Muscle layer of colon (tissue), 2 donors: Measurements from ENCODE around the gene RGS7.

Experiments
- H3K27ac ChIP-seq: one replicate; pipeline ENCODE4 v1.7.0; 2013; ENCODE audit warnings: low read depth, mild to moderate bottlenecking, low read length, moderate library complexity
- H3K27me3 ChIP-seq, 2 donors: one replicate each; pipeline ENCODE4 v1.7.0; 2013; ENCODE audit warnings: low read length in 2 of 2, mild to moderate bottlenecking in 2 of 2; ENCODE audit not compliant: insufficient read depth in 2 of 2, control insufficient read depth in 1 of 2
- H3K36me3 ChIP-seq: one replicate; pipeline ENCODE4 v1.7.0; 2013; ENCODE audit warnings: mild to moderate bottlenecking, low read length; ENCODE audit not compliant: insufficient read depth
- H3K4me1 ChIP-seq: one replicate; pipeline ENCODE4 v1.7.0; 2013; ENCODE audit warnings: mild to moderate bottlenecking, low read length; ENCODE audit not compliant: insufficient read depth
- H3K4me3 ChIP-seq, 2 donors: one replicate each; pipeline ENCODE4 v1.7.0; 2013; ENCODE audit warnings: low read length in 2 of 2, low read depth in 1 of 2, mild to moderate bottlenecking in 1 of 2, moderate library complexity in 1 of 2
- H3K9ac ChIP-seq: one replicate; pipeline ENCODE4 v1.7.0; 2013; ENCODE audit warnings: low read length
- H3K9me3 ChIP-seq: one replicate; pipeline ENCODE4 v1.7.0; 2013; ENCODE audit warnings: mild to moderate bottlenecking, low read length
- donor health status: abdominal sarcoma.
- donor health status: Adenocarcinoma of cecum.

The RGS7 gene

GRCh38 chr1:241074507-241074906 lies 282.5 kb downstream of the RGS7 start:
- Histone ChIP-seq H3K27me3 (no peaks in the 10 kb centered on the region), H3K4me3 (no peak overlapping the region), H3K9ac (no peak overlapping the region), H3K9me3 (no peaks in the 10 kb centered on the region), H3K27ac (no peak overlapping the region), H3K4me1 (no peaks in the 10 kb centered on the region), H3K36me3 (no peaks in the 10 kb centered on the region)

DNA sequence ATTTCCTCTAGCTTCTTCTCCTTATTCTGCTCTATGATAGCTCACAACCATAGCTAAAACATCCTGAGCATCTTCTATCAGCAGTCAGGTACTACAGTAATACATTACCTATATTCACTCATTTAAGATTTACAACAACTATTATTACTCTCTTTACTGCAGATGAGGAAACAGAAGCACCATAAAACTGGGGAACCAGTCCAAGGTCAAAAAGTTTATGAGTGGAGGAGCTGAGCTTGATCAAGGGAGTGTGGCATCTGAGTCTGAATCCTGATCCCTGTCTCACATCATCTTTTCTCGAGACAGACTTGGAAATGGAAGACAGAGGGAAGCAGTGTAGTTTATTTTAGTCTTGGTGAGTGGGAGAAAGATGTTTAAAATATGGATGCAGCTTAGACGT lies 288.6 kb downstream of the RGS7 start:
- no peak overlapping the region for H3K4me3 ChIP-seq
- no peak overlapping the region for H3K9ac ChIP-seq
- no peaks in the 10 kb centered on the region for H3K9me3 ChIP-seq
- no peaks in the 10 kb centered on the region for H3K27me3 ChIP-seq
- no peak overlapping the region for H3K27ac ChIP-seq
- no peaks in the 10 kb centered on the region for H3K36me3 ChIP-seq
- no peaks in the 10 kb centered on the region for H3K4me1 ChIP-seq

DNA sequence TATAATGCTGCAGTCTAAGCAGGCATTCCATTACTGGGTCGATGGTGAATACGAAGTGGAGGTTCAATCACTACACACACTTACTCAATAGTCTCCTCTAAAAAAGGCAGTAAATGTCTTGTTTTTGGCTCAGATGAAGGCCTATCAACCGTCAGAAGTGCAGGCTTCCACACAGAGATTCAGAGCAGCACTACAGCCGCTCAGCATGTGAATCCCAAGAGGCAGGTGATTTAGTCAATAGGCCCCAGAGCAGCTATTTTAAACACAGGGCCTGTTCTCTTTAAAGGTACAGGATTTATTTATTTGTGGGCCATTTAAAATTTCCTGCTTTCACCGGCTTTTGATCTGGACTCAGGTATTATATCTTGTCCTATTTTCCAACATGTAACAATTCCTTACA lies 293.7 kb downstream of the RGS7 start:
- no peak overlapping the region for H3K9ac ChIP-seq
- no peaks in the 10 kb centered on the region for H3K9me3 ChIP-seq
- H3K27me3 ChIP-seq: no peaks in the 10 kb centered on the region
- H3K4me3 ChIP-seq: no peak overlapping the region
- H3K4me1 ChIP-seq: no peaks in the 10 kb centered on the region
- no peak overlapping the region for H3K27ac ChIP-seq
- H3K36me3 ChIP-seq: no peaks in the 10 kb centered on the region

DNA sequence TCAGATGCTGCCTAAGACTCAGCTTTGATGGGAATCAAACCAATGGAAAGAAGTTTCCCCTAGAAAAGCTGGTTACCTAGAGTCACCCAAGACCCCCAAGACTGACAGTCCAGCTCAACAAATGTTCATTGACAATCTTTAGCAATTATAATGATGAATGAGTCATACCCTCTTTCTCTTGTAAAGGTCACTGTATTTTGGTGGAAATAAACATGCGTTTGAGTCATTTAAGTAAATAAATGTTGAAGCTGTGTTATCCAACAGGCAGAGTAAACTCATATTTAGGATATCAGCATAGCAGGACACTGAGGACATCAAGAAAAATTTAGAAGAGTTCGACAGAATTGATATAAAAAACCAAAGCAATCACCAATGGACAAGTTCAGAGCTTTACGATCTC lies 295.9 kb downstream of the RGS7 start:
- no peaks in the 10 kb centered on the region for H3K9me3 ChIP-seq
- H3K4me1 ChIP-seq: no peaks in the 10 kb centered on the region
- no peaks in the 10 kb centered on the region for H3K36me3 ChIP-seq
- no peak overlapping the region for H3K4me3 ChIP-seq
- H3K9ac ChIP-seq: no peak overlapping the region
- no peaks in the 10 kb centered on the region for H3K27me3 ChIP-seq
- H3K27ac ChIP-seq: no peak overlapping the region

- no peaks in the 10 kb centered on the region for H3K9me3 ChIP-seq
- H3K4me3 ChIP-seq: no peak overlapping the region
Measured at GRCh38 chr1:241048622-241049021, 308.4 kb downstream of the RGS7 start.

DNA sequence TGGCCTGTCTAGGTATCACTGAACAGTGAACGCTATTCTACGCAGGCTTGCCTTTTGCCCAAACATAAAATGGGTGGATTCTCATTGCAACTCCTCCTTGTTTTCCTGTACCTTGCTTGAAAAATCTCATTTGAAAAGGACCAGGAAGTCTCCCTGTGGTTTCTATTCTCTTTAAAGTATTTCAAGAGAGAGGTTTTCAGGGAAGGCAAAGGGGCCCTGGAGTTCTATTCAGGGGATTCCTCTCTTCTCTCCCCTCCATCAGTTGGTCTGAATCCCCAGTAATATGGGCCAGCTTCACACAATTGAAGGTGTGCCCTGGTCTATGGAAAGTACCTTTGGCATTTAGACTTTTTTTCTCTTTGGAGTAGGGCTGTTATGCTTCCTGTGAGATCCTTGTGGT lies 311.3 kb downstream of the RGS7 start:
- no peak overlapping the region for H3K4me3 ChIP-seq
- H3K27me3 ChIP-seq: no peaks in the 10 kb centered on the region
- no peak overlapping the region for H3K27ac ChIP-seq
- H3K4me1 ChIP-seq: no peaks in the 10 kb centered on the region
- H3K9ac ChIP-seq: no peak overlapping the region
- no peaks in the 10 kb centered on the region for H3K9me3 ChIP-seq
- no peaks in the 10 kb centered on the region for H3K36me3 ChIP-seq

More at GRCh38 chr1:241048622-241049021, 308.4 kb downstream of the RGS7 start:
- Histone ChIP-seq H3K9ac (no peak overlapping the region), H3K36me3 (no peaks in the 10 kb centered on the region), H3K27me3 (no peaks in the 10 kb centered on the region), H3K4me1 (no peaks in the 10 kb centered on the region), H3K27ac (no peak overlapping the region)

DNA sequence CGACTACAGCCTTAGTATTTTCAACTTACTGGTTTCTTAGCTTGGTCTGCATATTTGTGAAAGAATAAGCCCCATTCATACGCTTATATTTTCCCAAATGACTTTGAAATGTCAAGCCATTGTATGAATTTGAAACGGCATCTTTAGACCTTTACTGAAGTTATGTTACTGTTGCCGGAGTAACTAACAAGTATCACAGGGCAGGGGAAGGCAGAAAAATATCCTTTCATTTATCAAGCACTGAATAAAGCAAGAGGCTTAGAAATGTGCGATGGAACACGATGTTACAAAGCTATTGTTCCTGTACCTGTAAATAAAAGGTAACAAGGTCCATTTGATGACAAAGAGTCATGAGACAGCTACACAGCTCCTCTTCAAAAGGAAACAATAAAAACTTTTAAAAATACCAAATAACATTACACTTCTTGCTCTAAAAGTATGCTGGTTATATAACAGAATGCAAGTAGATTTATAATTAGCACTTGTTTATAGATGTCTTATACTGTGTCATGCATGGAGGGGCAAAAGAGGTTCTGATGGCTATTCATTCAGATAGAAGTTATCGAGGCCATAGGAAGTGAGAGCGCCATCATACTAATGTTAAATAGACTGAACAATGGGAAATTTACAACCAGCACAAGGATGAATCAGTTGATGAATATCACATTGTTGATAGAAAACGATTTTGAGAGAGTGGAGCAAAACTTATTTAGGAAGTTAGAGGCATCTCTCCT lies 322.6 kb downstream of the RGS7 start:
- Histone ChIP-seq H3K4me3 (no peak overlapping the region), H3K9me3 (no peaks in the 10 kb centered on the region), H3K27me3 (no peaks in the 10 kb centered on the region), H3K36me3 (no peaks in the 10 kb centered on the region), H3K9ac (no peak overlapping the region), H3K27ac (no peak overlapping the region), H3K4me1 (no peaks in the 10 kb centered on the region)

GRCh38 chr1:241024834-241025233 lies 332.2 kb downstream of the RGS7 start:
- no peak overlapping the region for H3K4me3 ChIP-seq
- no peaks in the 10 kb centered on the region for H3K36me3 ChIP-seq
- no peaks in the 10 kb centered on the region for H3K4me1 ChIP-seq
- H3K9ac ChIP-seq: no peak overlapping the region
- no peaks in the 10 kb centered on the region for H3K27me3 ChIP-seq
- H3K27ac ChIP-seq: no peak overlapping the region
- no peaks in the 10 kb centered on the region for H3K9me3 ChIP-seq

DNA sequence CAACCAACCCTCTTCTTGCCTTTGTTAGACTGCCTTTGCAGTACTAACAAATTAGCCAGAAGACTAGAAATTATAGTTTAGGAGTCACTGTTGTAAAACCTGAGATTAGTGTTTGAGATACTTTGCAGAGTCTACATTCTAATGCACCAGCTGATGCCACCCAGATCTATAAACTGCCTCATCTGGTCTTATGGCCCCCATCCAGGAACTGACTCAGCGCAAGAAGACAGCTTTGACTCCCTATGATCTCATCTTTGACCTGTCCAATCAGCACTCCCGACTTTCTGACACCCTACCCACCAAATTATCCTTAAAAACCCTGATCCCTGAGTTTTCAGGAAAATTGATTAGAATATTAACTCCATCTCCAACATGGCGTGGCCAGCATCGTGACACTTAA lies 334.6 kb downstream of the RGS7 start:
- H3K4me3 ChIP-seq: no peak overlapping the region
- H3K9me3 ChIP-seq: no peaks in the 10 kb centered on the region
- H3K9ac ChIP-seq: no peak overlapping the region
- no peaks in the 10 kb centered on the region for H3K4me1 ChIP-seq
- H3K27ac ChIP-seq: no peak overlapping the region
- H3K27me3 ChIP-seq: no peaks in the 10 kb centered on the region
- no peaks in the 10 kb centered on the region for H3K36me3 ChIP-seq

GRCh38 chr1:241020851-241021697 lies 335.9 kb downstream of the RGS7 start:
- H3K36me3 ChIP-seq: no peaks in the 10 kb centered on the region
- no peaks in the 10 kb centered on the region for H3K4me1 ChIP-seq
- H3K27ac ChIP-seq: no peak overlapping the region
- H3K27me3 ChIP-seq: no peaks in the 10 kb centered on the region
- H3K9ac ChIP-seq: no peak overlapping the region
- no peaks in the 10 kb centered on the region for H3K9me3 ChIP-seq
- H3K4me3 ChIP-seq: no peak overlapping the region

DNA sequence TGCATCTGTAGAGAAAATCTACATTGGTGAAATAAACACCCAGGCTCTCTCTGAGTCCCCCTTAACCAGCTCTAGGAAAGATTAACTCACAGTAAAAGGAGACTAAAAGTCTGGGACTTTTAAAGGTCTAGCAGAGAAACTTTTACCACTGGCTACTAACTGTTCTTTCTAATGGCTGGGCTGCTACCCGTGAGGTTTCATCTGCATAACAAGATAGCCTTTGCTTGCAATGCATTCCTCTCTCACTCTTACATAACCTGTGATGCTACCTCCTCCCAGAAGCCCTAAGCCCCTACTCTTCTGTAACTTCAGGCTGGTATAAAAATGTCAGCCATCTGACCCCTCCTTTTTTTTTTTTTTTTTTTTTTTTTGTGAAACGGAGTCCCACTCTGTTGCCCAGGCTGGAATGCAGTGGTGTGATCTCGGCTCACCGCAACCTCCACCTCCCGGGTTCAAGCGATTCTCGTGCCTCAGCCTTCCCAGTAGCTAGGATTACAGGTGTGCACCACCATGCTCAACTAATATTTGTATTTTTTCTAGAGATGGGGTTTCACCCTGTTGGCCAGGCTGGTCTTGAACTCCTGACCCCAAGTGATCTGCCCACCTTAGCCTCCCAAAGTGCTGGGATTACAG lies 344.2 kb downstream of the RGS7 start:
- H3K9ac ChIP-seq: no peak overlapping the region
- H3K9me3 ChIP-seq: no peaks in the 10 kb centered on the region
- no peaks in the 10 kb centered on the region for H3K36me3 ChIP-seq
- H3K27me3 ChIP-seq: no peaks in the 10 kb centered on the region
- H3K4me1 ChIP-seq: no peaks in the 10 kb centered on the region
- H3K4me3 ChIP-seq: no peak overlapping the region
- H3K27ac ChIP-seq: no peak overlapping the region
